Fibroblast of skin of abdomen (primary cell): ENCODE data around the gene MEMO1.
"Not testable (repeated sequence)": the region's sequence is repeated elsewhere in the genome, so short reads cannot be mapped to it uniquely, and the experiment has no call there.

Experiments used
- DNase-seq: peaks from one replicate; pipeline ENCODE4 v3.0.0-alpha.2; 2013

The MEMO1 gene

GRCh38 chr2:31998731-31999383 lies 12.0 kb downstream of the MEMO1 start:
- no peak for DNase-seq

- DNase-seq: peak; percentile 57
These were observed 13.2 kb downstream of the MEMO1 start for GRCh38 chr2:31997653-31998052.

- no peak for DNase-seq
These were observed 14.1 kb downstream of the MEMO1 start for GRCh38 chr2:31996571-31997150.

- no peak for DNase-seq
These were observed 17.9 kb downstream of the MEMO1 start for GRCh38 chr2:31992934-31993333.

GRCh38 chr2:31992025-31992579 lies 18.7 kb downstream of the MEMO1 start:
- no peak for DNase-seq

- no peak for DNase-seq
These were observed 20.9 kb downstream of the MEMO1 start for GRCh38 chr2:31989946-31990345.

GRCh38 chr2:31987454-31988220 lies 23.2 kb downstream of the MEMO1 start:
- peak; percentile 56 for DNase-seq

- DNase-seq: no peak
These were observed 23.9 kb downstream of the MEMO1 start for GRCh38 chr2:31986906-31987305.

- peak; percentile 9 for DNase-seq
These were observed 26.9 kb downstream of the MEMO1 start for GRCh38 chr2:31983762-31984467.

GRCh38 chr2:31980674-31981356 lies 30.0 kb downstream of the MEMO1 start:
- no peak for DNase-seq

GRCh38 chr2:31979956-31980355 lies 30.9 kb downstream of the MEMO1 start:
- DNase-seq: no peak

GRCh38 chr2:31979018-31979417 lies 31.8 kb downstream of the MEMO1 start:
- DNase-seq: no peak

GRCh38 chr2:31978436-31978835 lies 32.4 kb downstream of the MEMO1 start:
- no peak for DNase-seq

GRCh38 chr2:31973665-31974064 lies 37.1 kb downstream of the MEMO1 start:
- DNase-seq: no peak

- DNase-seq: no peak
These were observed 38.7 kb downstream of the MEMO1 start for GRCh38 chr2:31972059-31972458.

GRCh38 chr2:31969178-31969577 lies 41.6 kb downstream of the MEMO1 start:
- no peak for DNase-seq

- DNase-seq: no peak
These were observed 43.0 kb downstream of the MEMO1 start for GRCh38 chr2:31967790-31968189.

GRCh38 chr2:31966402-31966801 lies 44.4 kb downstream of the MEMO1 start:
- DNase-seq: not testable (repeated sequence)

GRCh38 chr2:31965094-31965493 lies 45.7 kb downstream of the MEMO1 start:
- DNase-seq: no peak

GRCh38 chr2:31962757-31963361 lies 47.9 kb downstream of the MEMO1 start:
- no peak for DNase-seq

GRCh38 chr2:31958140-31958717 lies 52.6 kb downstream of the MEMO1 start:
- no peak for DNase-seq
